Brain pericyte (primary cell): ENCODE results near the gene SNX32.

ENCODE experiments used
- DNase-seq: peaks from one replicate; pipeline ENCODE4 v3.0.0-alpha.2; 2012; ENCODE audit warnings: low read depth, low spot score

Gene SNX32

GRCh38 chr11:65854852-65855837 lies 21.4 kb downstream of the SNX32 start:
- DNase-seq = no peak

- no peak for DNase-seq
Measured at GRCh38 chr11:65855927-65856363, 22.2 kb downstream of the SNX32 start.

DNA sequence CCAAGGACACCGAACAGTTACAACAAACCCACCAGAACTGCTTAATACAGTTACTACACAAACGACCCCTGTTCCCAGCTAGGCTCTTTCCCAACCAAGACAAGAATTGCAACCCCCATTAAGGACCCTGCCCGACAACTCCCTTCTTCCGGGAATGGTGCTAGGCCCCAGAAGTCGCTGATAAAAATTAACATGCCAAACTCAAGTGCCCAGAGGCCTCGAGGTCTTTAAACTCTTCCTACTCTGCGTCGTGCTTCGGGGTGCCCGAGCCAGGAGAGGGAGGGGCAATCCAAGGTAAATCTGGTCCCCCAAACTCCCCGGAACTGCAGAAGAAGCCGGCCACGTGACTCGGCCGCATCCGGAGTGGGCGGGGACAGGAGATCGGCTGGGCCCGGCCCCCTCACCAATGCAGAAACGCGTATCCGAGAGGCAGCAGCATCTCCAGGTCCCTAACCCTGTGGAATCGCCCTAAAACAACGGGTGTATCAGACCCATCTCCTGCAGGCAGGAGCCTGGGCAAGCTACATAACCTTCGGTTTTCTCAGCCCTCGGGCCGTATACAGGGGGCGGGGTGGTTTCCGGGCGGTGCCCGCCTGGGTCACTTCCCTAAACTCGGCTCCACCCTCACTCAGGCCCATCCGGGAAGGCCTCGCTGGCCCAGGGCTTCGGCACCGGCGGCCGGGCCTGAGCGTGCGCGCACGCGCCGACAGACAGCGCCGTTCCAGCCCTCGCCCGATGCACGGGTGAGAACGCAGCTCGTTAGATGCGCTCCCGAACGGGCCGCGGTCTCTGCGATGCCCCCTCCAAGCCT lies 23.1 kb downstream of the SNX32 start:
- DNase-seq = no peak

GRCh38 chr11:65857500-65857852 lies 23.7 kb downstream of the SNX32 start:
- no peak for DNase-seq

GRCh38 chr11:65857853-65858680 lies 24.3 kb downstream of the SNX32 start, which contains the start of gene CFL1:
Gene CFL1 (minus strand): TSS chr11:65858180. CDS start chr11:65858099, 81 bp downstream.
- peak; percentile 94 for DNase-seq

- DNase-seq = no peak
Measured at GRCh38 chr11:65858681-65859087, 24.9 kb downstream of the SNX32 start.

- DNase-seq = peak; percentile 86
Measured at GRCh38 chr11:65859095-65859811, 25.5 kb downstream of the SNX32 start.

- DNase-seq = no peak
Measured at GRCh38 chr11:65859812-65860277, 26.1 kb downstream of the SNX32 start.

DNA sequence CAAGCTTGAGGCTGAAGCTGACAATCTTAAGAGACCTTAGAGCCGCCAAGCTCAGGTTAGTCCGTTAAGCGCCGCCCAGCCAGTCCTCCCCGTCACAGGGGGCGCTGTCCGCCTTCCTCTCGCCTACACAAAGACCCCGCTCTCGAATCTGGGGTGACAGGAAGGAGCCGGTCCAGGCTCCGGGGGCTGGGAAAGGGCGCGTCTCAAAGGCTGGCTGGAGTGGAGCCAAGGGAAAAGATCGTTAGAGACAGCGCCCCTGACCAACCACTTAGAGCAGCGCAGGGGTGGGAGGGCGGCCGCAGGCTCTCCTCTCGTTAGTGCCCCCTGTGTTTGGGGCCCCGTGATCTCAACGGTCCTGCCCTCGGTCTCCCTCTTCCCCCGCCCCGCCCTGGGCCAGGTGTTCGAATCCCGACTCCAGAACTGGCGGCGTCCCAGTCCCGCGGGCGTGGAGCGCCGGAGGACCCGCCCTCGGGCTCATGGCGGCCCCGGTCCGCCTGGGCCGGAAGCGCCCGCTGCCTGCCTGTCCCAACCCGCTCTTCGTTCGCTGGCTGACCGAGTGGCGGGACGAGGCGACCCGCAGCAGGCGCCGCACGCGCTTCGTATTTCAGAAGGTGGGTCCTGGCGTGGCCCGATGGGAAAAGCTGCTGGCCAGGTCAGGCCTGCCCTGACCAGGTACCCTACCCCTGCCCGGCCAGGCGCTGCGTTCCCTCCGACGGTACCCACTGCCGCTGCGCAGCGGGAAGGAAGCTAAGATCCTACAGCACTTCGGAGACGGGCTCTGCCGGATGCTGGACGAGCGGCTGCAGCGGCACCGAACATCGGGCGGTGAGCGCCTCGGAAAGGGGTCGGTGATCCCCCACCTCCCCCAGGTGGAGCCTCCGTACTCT lies 26.8 kb downstream of the SNX32 start, which contains the start of gene MUS81:
Gene MUS81 (plus strand): TSS at position 156 of the 887 bp plus-strand sequence. CDS start 321 bp downstream, at position 477.
- peak; percentile 91 for DNase-seq

DNA sequence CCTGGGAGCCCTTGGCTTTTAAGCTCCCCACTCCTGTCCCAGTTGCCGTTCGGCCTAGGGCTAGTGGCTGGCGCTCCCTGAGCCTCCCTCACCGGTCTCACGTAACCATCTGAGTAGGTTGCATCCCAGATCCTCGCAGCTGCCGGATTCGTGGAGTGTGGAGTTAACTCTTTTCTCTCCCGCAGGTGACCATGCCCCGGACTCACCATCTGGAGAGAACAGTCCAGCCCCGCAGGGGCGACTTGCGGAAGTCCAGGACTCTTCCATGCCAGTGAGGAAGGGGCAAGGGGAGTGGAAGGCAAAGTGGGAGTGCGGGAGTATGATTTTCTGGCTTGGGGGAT lies 27.4 kb downstream of the SNX32 start:
- DNase-seq = no peak

DNA sequence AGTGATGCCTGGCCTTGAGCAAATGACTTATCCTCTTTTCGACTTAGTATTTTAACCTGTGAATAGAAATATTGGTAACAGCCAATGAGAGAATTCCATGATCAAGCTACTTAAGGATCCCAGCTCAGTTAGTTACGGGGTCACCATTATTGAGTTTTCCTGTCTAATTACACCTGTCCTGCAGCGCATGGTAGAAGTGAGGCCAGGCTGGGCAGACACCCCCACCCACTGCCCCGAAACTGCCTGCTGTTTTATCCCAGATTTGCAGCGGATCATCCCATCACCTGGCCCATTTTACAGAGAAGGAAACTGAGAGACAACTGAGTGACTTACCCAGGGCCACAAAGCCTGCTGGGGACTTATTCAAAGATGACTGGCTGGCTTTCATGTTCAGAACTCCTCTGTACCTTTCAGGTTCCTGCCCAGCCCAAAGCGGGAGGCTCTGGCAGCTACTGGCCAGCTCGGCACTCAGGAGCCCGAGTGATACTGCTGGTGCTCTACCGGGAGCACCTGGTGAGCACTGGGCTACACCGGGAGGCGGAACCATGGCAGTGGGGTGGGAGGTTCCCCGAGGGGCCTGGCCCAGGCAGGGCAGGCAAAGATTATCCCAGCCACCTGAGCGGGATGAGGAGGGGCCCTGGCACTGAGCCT lies 27.9 kb downstream of the SNX32 start:
- no peak for DNase-seq

GRCh38 chr11:65862191-65862735 lies 28.5 kb downstream of the SNX32 start:
- DNase-seq = no peak

DNA sequence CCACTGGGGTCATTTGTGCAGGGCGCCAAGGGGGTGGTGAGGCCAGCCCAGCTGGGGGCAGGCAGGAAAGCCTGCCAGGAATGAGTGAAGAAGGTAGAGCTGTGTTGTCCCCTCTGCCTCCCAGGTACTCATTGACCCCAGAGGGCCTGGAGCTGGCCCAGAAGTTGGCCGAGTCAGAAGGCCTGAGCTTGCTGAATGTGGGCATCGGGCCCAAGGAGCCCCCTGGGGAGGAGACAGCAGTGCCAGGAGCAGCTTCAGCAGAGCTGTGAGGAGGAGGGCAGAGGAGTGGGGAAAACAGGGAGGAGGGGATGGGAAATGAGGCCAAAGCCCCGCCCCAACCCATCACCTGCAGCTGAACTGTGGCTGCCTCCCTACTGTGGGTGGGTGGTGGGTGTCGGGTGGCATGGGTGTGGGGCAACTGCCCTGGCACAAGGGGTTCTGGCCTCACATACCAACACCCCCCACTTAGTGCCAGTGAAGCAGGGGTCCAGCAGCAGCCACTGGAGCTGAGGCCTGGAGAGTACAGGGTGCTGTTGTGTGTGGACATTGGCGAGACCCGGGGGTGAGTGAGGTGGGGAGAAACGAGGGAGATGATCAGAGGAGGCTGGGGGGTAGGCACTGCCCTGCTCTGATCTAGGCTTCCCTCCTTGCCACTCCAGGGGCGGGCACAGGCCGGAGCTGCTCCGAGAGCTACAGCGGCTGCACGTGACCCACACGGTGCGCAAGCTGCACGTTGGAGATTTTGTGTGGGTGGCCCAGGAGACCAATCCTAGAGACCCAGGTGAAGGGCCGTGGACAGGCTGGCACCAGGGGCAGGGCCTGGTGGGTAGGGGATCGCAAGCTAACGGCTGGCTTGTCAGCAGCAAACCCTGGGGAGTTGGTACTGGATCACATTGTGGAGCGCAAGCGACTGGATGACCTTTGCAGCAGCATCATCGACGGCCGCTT lies 29.5 kb downstream of the SNX32 start:
- DNase-seq = no peak

- no peak for DNase-seq
Measured at GRCh38 chr11:65863889-65864705, 30.3 kb downstream of the SNX32 start.

DNA sequence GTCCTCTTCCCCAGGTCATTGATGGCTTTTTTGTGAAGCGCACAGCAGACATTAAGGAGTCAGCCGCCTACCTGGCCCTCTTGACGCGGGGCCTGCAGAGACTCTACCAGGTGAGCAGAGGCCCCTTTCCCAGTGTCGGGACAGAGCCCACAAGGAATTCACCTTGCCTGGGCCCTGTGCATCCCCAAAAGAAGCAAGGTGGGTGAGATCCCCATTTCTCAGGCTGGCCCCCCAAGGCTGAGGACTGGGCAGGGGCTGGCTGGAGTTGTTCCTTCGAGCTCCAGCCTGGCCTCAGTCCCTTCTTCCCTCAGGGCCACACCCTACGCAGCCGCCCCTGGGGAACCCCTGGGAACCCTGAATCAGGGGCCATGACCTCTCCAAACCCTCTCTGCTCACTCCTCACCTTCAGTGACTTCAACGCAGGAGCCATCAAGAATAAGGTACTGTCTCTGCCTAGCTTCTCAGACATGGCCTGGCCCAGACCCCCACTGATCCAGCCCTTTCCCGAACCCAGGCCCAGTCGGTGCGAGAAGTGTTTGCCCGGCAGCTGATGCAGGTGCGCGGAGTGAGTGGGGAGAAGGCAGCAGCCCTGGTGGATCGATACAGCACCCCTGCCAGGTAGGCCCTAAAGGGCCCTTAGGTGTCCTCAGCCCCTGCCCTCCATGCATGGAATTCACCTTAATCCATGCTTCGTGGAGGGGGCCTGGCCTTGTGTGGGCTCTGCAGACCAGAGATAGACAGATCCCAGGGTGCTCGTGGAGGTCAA lies 31.1 kb downstream of the SNX32 start:
- no peak for DNase-seq

DNA sequence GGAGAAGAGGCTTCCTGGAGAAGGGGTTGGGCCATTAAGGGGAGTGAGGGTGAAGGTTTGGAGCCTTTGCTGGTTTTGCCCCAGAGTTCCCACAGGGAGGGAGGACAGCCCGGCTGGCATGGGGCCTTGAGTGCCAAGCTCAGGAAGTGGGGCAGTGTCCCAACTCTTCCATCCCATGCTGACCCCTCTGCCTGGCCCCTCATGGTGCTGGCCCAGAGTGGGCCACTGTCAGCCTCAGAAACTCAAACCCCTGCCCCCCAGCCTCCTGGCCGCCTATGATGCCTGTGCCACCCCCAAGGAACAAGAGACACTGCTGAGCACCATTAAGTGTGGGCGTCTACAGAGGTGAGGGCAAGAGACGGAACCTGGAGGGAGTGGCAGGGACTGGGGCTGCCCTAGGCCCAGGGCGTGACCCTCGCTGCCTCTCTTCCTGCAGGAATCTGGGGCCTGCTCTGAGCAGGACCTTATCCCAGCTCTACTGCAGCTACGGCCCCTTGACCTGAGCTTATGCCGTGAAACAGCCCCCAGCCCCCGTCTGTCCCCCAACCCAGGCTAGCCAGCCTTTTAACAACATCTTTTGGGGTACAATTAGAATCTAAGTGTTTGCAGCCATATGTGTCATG lies 31.9 kb downstream of the SNX32 start:
- no peak for DNase-seq
